HCT116 (cell line): Measurements from ENCODE around the gene ZEB2. TPM values are rescaled to one million over a fixed set of nuclear protein-coding genes. Genes with fewer than 3 reads are reported as not detected.

ENCODE experiments used
- ATAC-seq: fragments of 200-7000 bp; cut with Tn5 transposase; 2 replicates; pipeline ENCODE4 v1.9.1; 2020; ENCODE audit warnings: mild to moderate bottlenecking, moderate library complexity
- BruUV-seq: library from RNA; stranded (reverse); fragments of 400-500 nt; replicated peaks from 2 replicates; lab custom pipeline; 2021; lab: Mats Ljungman, UMichigan
- CTCF ChIA-PET: fragments of 300-600 bp; sonication (Branson Sonifier 250); formaldehyde crosslinking; loops from one replicate; lab custom pipeline; 2021; ENCODE audit warnings: antibody characterized with exemption; lab: Charles Lee
- POLR2A ChIA-PET: fragments of 300-600, 350-600 bp; sonication (Branson Sonifier 250); formaldehyde crosslinking; loops from one replicate; lab custom pipeline; 2021; ENCODE audit warnings: antibody characterized with exemption; lab: Charles Lee
- RAD21 ChIA-PET, 2 experiments: fragments of 300-600 bp; sonication (Branson Sonifier 250); formaldehyde crosslinking; loops; one replicate each; lab custom pipeline; 2023; ENCODE audit warnings: low total read pairs in 2 of 2; ENCODE audit not compliant: uncharacterized antibody in 2 of 2, unreplicated experiment in 2 of 2, low non-redundant PET in 1 of 2; lab: Charles Lee
- DNase-seq: peaks from one replicate; pipeline ENCODE4 v3.0.0-alpha.2; 2010; ENCODE audit warnings: low read depth, low spot score
- H2AFZ ChIP-seq: fragments of 200-600 bp; shearing (Covaris generic), sonication (generic); 2 replicates; pipeline ENCODE4 v1.6.1; 2017; ENCODE audit warnings: low read depth, mixed run types, mixed read lengths, antibody characterized with exemption, low read length; ENCODE audit not compliant: poor library complexity, severe bottlenecking
- H3K27ac ChIP-seq: 2 replicates; pipeline ENCODE4 v1.5.1; 2012; ENCODE audit warnings: low read depth, low read length
- H3K27me3 ChIP-seq: fragments of 200-600 bp; sonication (generic); 2 replicates; pipeline ENCODE4 v1.6.1; 2016; ENCODE audit warnings: mixed run types, low read length, mixed read lengths; ENCODE audit not compliant: insufficient read depth
- H3K36me3 ChIP-seq, 2 experiments: fragments of 200-500 bp in 1 of 2; fragments of 200-600 bp in 1 of 2; sonication (Bioruptor generic) in 1 of 2; sonication (generic) in 1 of 2; 2 replicates each; pipeline versions ENCODE4 v1.5.1 to v1.6.1; 2014 to 2016; ENCODE audit warnings: low read length in 2 of 2, inconsistent platforms in 1 of 2, mixed read lengths in 1 of 2, mixed run types in 1 of 2; ENCODE audit not compliant: insufficient read depth in 2 of 2, control insufficient read depth in 1 of 2
- H3K4me1 ChIP-seq, 2 experiments: fragments of 200-600 bp in 1 of 2; sonication (generic) in 1 of 2; 2 replicates each; pipeline versions ENCODE4 v1.5.1 to v1.6.1; 2012 to 2017; ENCODE audit warnings: low read length in 2 of 2, inconsistent platforms in 1 of 2, mild to moderate bottlenecking in 1 of 2, mixed read lengths in 1 of 2, mixed run types in 1 of 2, moderate library complexity in 1 of 2; ENCODE audit not compliant: insufficient read depth in 2 of 2, control insufficient read depth in 1 of 2
- H3K4me2 ChIP-seq: fragments of 200-600 bp; sonication (generic); 2 replicates; pipeline ENCODE4 v1.6.1; 2017; ENCODE audit warnings: mixed run types, low read length, mixed read lengths
- H3K4me3 ChIP-seq, 2 experiments: fragments of 200-600 bp in 1 of 2; sonication (generic) in 1 of 2; replicated peaks in 1 of 2; 2 replicates each; pipeline ENCODE4 v1.5.1; 2011 to 2016; ENCODE audit warnings: low read length in 2 of 2, control low read depth in 1 of 2, low read depth in 1 of 2, mild to moderate bottlenecking in 1 of 2, mixed read lengths in 1 of 2, mixed run types in 1 of 2
- H3K79me2 ChIP-seq: fragments of 200-600 bp; sonication (generic); 2 replicates; pipeline ENCODE4 v1.6.1; 2017; ENCODE audit warnings: mild to moderate bottlenecking, mixed run types, low read length, moderate library complexity, mixed read lengths; ENCODE audit not compliant: insufficient read depth
- H3K9ac ChIP-seq: fragments of 200-600 bp; sonication (generic); 2 replicates; pipeline ENCODE4 v1.6.1; 2016; ENCODE audit warnings: low read length, mixed read lengths
- H3K9me2 ChIP-seq: fragments of 200-600 bp; sonication (generic), shearing (Covaris generic); 2 replicates; pipeline ENCODE4 v1.6.1; 2017; ENCODE audit warnings: mixed run types, mild to moderate bottlenecking, moderate library complexity; ENCODE audit not compliant: insufficient read depth
- H3K9me3 ChIP-seq, 2 experiments: fragments of 200-500 bp in 1 of 2; fragments of 200-600 bp in 1 of 2; sonication (Bioruptor generic) in 1 of 2; sonication (generic) in 1 of 2; 2 replicates each; pipeline ENCODE4 v1.6.1; 2014 to 2017; ENCODE audit warnings: low read length in 2 of 2, mixed read lengths in 2 of 2, inconsistent platforms in 1 of 2, low read depth in 1 of 2, mild to moderate bottlenecking in 1 of 2, mixed run types in 1 of 2, moderate library complexity in 1 of 2; ENCODE audit not compliant: control insufficient read depth in 1 of 2, insufficient read depth in 1 of 2
- H4K20me1 ChIP-seq: fragments of 200-600 bp; sonication (generic), shearing (Covaris generic); 2 replicates; pipeline ENCODE4 v1.6.1; 2017; ENCODE audit warnings: mixed run types, mild to moderate bottlenecking, moderate library complexity; ENCODE audit not compliant: insufficient read depth
- CEBPB ChIP-seq: IDR thresholded peaks from 2 replicates; pipeline ENCODE4 v1.6.1; 2012; ENCODE audit warnings: low read depth
- ELF1 ChIP-seq: IDR thresholded peaks from 2 replicates; pipeline ENCODE4 v1.6.1; 2012; ENCODE audit warnings: low read depth, borderline replicate concordance
- FOSL1 ChIP-seq: IDR thresholded peaks from 2 replicates; pipeline ENCODE4 v1.6.1; 2012; ENCODE audit warnings: low read depth
- RAD21 ChIP-seq: IDR thresholded peaks from 2 replicates; pipeline ENCODE4 v1.6.1; 2012; ENCODE audit warnings: low read depth, mild to moderate bottlenecking
- REST ChIP-seq: IDR thresholded peaks from 2 replicates; pipeline ENCODE4 v1.6.1; 2012; ENCODE audit warnings: low read depth
- YY1 ChIP-seq: IDR thresholded peaks from 2 replicates; pipeline ENCODE4 v1.6.1; 2011; ENCODE audit warnings: low read length, low read depth, moderate library complexity, mild to moderate bottlenecking; ENCODE audit not compliant: insufficient replicate concordance; ENCODE audit errors: extremely low read depth
- ZNF274 ChIP-seq: fragments of 200-500 bp; sonication (Bioruptor generic); IDR thresholded peaks from 2 replicates; pipeline ENCODE4 v1.6.1; 2014; ENCODE audit warnings: mild to moderate bottlenecking, low read depth, low read length, inconsistent platforms
- intact Hi-C: fragments of 100-400 bp; cut with micrococcal nuclease; formaldehyde crosslinking; loops from 2 replicates; pipeline ENCODE4 v1.10.0; 2022
- total RNA-seq: library from RNA; stranded (reverse); gene quantifications from one replicate; pipeline ENCODE4 v1.2.1, GENCODE V29; 2021; ENCODE audit not compliant: unreplicated experiment
- TF ChIP-seq, protein P1 (sequence below), 3 experiments: fragments of 200-600 bp in 1 of 3; sonication (generic) in 1 of 3; IDR thresholded peaks in 2 of 3; conservative IDR thresholded peaks in 1 of 3; 2 replicates each; pipeline ENCODE4 v1.5.1; 2012 to 2017; ENCODE audit warnings: low read depth in 2 of 3, low read length in 2 of 3, antibody characterized with exemption in 1 of 3, borderline replicate concordance in 1 of 3, control low read depth in 1 of 3, mild to moderate bottlenecking in 1 of 3, mixed read lengths in 1 of 3, mixed run types in 1 of 3, moderate library complexity in 1 of 3; ENCODE audit not compliant: insufficient read depth in 1 of 3

The ZEB2 gene
- total RNA-seq, 1 experiment from 2014 or later: 0.81 TPM

DNA sequence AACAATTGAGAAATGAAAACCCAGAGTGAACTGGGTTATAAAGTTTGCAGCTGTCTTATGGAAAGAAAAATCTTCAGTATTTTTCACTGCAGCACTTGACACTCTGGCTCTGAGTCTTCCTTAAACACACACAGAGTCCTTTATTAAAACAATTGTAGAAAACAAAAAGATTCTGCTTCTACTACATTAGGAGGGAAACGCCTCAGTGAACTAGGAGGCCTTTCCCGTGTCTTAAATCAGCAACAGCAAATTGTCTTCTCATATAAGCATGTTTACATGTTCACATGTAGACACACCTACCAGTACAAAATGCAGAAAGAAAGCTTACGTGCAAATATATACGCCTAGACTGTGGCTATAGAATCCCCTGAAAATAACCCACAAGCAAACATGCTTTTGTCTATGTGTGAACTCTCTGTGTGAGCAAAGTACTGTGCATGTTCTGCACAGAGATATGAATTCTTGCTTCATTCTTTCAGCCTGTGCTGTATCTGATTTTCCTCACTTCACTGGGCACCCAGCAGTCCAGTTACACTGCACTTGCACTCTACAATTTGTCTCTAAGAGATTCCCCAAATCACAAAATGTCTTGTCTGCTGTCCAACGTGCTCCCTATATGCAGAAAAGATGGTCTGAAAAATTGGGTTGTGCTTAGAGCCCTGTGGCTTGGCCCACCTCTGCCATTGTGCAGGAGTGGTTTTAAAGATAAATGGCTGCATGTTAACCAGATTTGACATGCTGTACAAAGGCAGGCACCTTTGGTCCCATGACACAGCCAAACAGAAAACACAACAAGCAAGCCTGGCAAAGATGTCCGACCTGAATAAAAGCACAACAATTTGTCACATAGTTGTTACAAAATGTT, 24.5 kb downstream of the ZEB2 start:
- Histone ChIP-seq H2AFZ (no peak overlapping the region), H3K27ac (no peak overlapping the region), H3K79me2 (no peaks in the 10 kb centered on the region), H3K9me3 (no peaks in the 10 kb centered on the region), H3K4me2 (no peak overlapping the region), H3K4me1 (no peaks in the 10 kb centered on the region), H4K20me1 (no peaks in the 10 kb centered on the region), H3K9me2 (no peaks in the 10 kb centered on the region), H3K4me3 (no peak overlapping the region), H3K36me3 (no peaks in the 10 kb centered on the region), H3K27me3 (no peaks in the 10 kb centered on the region), H3K9ac (no peak overlapping the region)
- RAD21 ChIA-PET: no interaction called here
- no peak for ATAC-seq
- TF ChIP-seq YY1 (no peak), CEBPB (no peak), RAD21 (no peak), ZNF274 (no peak), FOSL1 (no peak), REST (no peak), ELF1 (no peak)
- TF ChIP-seq, protein P1, sequence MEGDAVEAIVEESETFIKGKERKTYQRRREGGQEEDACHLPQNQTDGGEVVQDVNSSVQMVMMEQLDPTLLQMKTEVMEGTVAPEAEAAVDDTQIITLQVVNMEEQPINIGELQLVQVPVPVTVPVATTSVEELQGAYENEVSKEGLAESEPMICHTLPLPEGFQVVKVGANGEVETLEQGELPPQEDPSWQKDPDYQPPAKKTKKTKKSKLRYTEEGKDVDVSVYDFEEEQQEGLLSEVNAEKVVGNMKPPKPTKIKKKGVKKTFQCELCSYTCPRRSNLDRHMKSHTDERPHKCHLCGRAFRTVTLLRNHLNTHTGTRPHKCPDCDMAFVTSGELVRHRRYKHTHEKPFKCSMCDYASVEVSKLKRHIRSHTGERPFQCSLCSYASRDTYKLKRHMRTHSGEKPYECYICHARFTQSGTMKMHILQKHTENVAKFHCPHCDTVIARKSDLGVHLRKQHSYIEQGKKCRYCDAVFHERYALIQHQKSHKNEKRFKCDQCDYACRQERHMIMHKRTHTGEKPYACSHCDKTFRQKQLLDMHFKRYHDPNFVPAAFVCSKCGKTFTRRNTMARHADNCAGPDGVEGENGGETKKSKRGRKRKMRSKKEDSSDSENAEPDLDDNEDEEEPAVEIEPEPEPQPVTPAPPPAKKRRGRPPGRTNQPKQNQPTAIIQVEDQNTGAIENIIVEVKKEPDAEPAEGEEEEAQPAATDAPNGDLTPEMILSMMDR (IDR thresholded peaks at IDR 0.05 in 2 of 3, conservative IDR thresholded peaks at IDR 0.05 in 1 of 3; ENCODE audit: borderline replicate concordance in 1 of 3, insufficient read depth in 1 of 3, low read depth in 2 of 3, low read length in 2 of 3): no peak
- POLR2A ChIA-PET: no interaction called here
- CTCF ChIA-PET: no interaction called here
- DNase-seq: no peak
- intact Hi-C loops: no loop called here
- no TSS peak for BruUV-seq
